ENCODE data around the gene CCDC92.

DNA sequence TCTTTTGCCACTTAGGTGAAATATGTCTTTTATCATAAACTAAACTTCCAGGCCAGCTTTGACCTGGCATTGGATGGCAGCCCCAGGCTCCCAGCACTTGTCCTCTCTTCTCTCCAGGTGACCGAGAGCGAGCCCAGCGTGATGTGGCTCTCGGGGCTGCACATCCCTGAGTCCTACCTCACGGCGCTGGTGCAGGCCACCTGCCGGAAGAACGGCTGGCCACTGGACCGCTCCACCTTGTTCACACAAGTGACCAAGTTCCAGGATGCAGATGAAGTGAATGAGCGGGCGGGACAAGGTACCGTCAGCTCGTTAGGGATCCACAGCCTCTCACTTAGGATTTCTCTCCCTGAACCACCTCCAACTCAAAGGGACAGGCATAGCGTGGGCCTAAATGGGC, 39.4 kb downstream of the CCDC92 start:
- no peak for TF ChIP-seq SIN3A (IDR thresholded peaks at IDR 0.05; ENCODE audit: borderline replicate concordance, insufficient read depth, low read length)
- TF ChIP-seq POLR2AphosphoS5 (IDR thresholded peaks at IDR 0.05; ENCODE audit: low read depth, low read length), result no peak
- TF ChIP-seq, protein P1, sequence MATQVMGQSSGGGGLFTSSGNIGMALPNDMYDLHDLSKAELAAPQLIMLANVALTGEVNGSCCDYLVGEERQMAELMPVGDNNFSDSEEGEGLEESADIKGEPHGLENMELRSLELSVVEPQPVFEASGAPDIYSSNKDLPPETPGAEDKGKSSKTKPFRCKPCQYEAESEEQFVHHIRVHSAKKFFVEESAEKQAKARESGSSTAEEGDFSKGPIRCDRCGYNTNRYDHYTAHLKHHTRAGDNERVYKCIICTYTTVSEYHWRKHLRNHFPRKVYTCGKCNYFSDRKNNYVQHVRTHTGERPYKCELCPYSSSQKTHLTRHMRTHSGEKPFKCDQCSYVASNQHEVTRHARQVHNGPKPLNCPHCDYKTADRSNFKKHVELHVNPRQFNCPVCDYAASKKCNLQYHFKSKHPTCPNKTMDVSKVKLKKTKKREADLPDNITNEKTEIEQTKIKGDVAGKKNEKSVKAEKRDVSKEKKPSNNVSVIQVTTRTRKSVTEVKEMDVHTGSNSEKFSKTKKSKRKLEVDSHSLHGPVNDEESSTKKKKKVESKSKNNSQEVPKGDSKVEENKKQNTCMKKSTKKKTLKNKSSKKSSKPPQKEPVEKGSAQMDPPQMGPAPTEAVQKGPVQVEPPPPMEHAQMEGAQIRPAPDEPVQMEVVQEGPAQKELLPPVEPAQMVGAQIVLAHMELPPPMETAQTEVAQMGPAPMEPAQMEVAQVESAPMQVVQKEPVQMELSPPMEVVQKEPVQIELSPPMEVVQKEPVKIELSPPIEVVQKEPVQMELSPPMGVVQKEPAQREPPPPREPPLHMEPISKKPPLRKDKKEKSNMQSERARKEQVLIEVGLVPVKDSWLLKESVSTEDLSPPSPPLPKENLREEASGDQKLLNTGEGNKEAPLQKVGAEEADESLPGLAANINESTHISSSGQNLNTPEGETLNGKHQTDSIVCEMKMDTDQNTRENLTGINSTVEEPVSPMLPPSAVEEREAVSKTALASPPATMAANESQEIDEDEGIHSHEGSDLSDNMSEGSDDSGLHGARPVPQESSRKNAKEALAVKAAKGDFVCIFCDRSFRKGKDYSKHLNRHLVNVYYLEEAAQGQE (IDR thresholded peaks at IDR 0.05; ENCODE audit: insufficient read depth in 1 of 2, low read depth in 2 of 2, low read length in 2 of 2), result no peak
- no peak for TF ChIP-seq TAF1 (IDR thresholded peaks at IDR 0.05; ENCODE audit: borderline replicate concordance, insufficient read depth, low read length)

All from PFSK-1 (cell line).